ENCODE data around the gene PDZD2.
"Not testable (repeated sequence)": the region's sequence is repeated elsewhere in the genome, so short reads cannot be mapped to it uniquely, and the experiment has no call there.

Gene PDZD2

GRCh38 chr5:31941151-31941755 lies 302.3 kb downstream of the PDZD2 start:
- DNase-seq: no peak

GRCh38 chr5:31942546-31942945 lies 303.6 kb downstream of the PDZD2 start:
- no peak for DNase-seq

- DNase-seq: peak; percentile 4
These were observed 305.9 kb downstream of the PDZD2 start for GRCh38 chr5:31944684-31945445.

- DNase-seq: no peak
These were observed 309.1 kb downstream of the PDZD2 start for GRCh38 chr5:31948006-31948405.

- DNase-seq: no peak
These were observed 313.1 kb downstream of the PDZD2 start for GRCh38 chr5:31952067-31952466.

- no peak for DNase-seq
These were observed 315.2 kb downstream of the PDZD2 start for GRCh38 chr5:31954091-31954490.

- DNase-seq: no peak
These were observed 318.2 kb downstream of the PDZD2 start for GRCh38 chr5:31957151-31957550.

- DNase-seq: no peak
These were observed 323.4 kb downstream of the PDZD2 start for GRCh38 chr5:31962351-31962751.

GRCh38 chr5:31962871-31963307 lies 324.0 kb downstream of the PDZD2 start:
- DNase-seq: no peak

- no peak for DNase-seq
These were observed 324.6 kb downstream of the PDZD2 start for GRCh38 chr5:31963358-31964006.

- DNase-seq: no peak
These were observed 325.1 kb downstream of the PDZD2 start for GRCh38 chr5:31964007-31964360.

- DNase-seq: no peak
These were observed 326.3 kb downstream of the PDZD2 start for GRCh38 chr5:31965227-31965626.

- no peak for DNase-seq
These were observed 328.0 kb downstream of the PDZD2 start for GRCh38 chr5:31966936-31967335.

- DNase-seq: no peak
These were observed 328.5 kb downstream of the PDZD2 start for GRCh38 chr5:31967461-31967860.

GRCh38 chr5:31972558-31972957 lies 333.6 kb downstream of the PDZD2 start:
- no peak for DNase-seq

GRCh38 chr5:31975189-31975612 lies 336.3 kb downstream of the PDZD2 start:
- DNase-seq: not testable (repeated sequence)

GRCh38 chr5:31976169-31976568 lies 337.2 kb downstream of the PDZD2 start:
- DNase-seq: no peak

GRCh38 chr5:31981361-31981945 lies 342.5 kb downstream of the PDZD2 start:
- DNase-seq: no peak

- DNase-seq: no peak
These were observed 343.1 kb downstream of the PDZD2 start for GRCh38 chr5:31982027-31982426.

- DNase-seq: no peak
These were observed 343.7 kb downstream of the PDZD2 start for GRCh38 chr5:31982621-31983020.

- DNase-seq: no peak
These were observed 344.9 kb downstream of the PDZD2 start for GRCh38 chr5:31983851-31984250.

GRCh38 chr5:31984691-31985090 lies 345.8 kb downstream of the PDZD2 start:
- DNase-seq: no peak

- DNase-seq: no peak
These were observed 347.2 kb downstream of the PDZD2 start for GRCh38 chr5:31986101-31986500.
